Measurements from ENCODE around the gene BSN. TPM values are rescaled to one million over a fixed set of nuclear protein-coding genes. Genes with fewer than 3 reads are reported as not detected.

The BSN gene
- total RNA-seq, 4 donors from 2014 or later, result 0.04 to 0.59 (median 0.15) TPM

DNA sequence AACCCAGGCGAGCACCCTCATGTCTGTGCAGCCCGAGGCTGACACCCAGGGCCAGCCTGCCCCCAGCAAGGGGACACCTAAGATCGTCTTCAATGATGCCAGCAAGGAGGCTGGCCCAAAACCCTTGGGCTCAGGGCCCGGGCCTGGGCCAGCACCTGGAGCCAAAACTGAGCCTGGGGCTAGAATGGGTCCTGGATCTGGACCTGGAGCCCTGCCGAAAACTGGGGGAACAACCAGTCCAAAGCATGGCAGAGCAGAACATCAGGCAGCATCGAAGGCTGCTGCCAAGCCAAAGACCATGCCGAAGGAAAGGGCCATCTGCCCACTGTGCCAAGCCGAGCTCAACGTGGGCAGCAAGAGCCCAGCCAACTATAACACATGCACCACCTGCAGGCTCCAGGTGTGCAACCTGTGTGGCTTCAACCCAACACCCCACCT, 88.5 kb downstream of the BSN start:
- no peaks in the 10 kb centered on the region for H3K9me3 ChIP-seq
- H3K27me3 ChIP-seq, result no peaks in the 10 kb centered on the region
- no peak overlapping the region for H3K27ac ChIP-seq
- no peaks in the 10 kb centered on the region for H3K36me3 ChIP-seq
- peaks cover 6% of the 10 kb centered on the region for H3K4me1 ChIP-seq
- H3K4me3 ChIP-seq, result no peak overlapping the region
- 86% methylated on average over 7 of the region's 9 CpGs for WGBS
- no peak for TF ChIP-seq POLR2AphosphoS5 (IDR thresholded peaks at IDR 0.05)
- DNase-seq (ENCODE audit: low spot score in 2 of 2), result no peak

GRCh38 chr3:49644684-49645083, 90.4 kb downstream of the BSN start:
- Histone ChIP-seq H3K4me1 (no peaks in the 10 kb centered on the region), H3K9me3 (no peaks in the 10 kb centered on the region), H3K27ac (no peak overlapping the region), H3K36me3 (no peaks in the 10 kb centered on the region), H3K4me3 (no peak overlapping the region), H3K27me3 (no peaks in the 10 kb centered on the region)
- WGBS, result 77% methylated on average over 8 of the region's 8 CpGs
- TF ChIP-seq POLR2AphosphoS5 (IDR thresholded peaks at IDR 0.05) (no peak), EP300 (IDR thresholded peaks at IDR 0.05) (no peak), POLR2A (IDR thresholded peaks at IDR 0.05) (no peak), CTCF (IDR thresholded peaks at IDR 0.05) (no peak)
- no peak for DNase-seq (ENCODE audit: low spot score in 2 of 2)

DNA sequence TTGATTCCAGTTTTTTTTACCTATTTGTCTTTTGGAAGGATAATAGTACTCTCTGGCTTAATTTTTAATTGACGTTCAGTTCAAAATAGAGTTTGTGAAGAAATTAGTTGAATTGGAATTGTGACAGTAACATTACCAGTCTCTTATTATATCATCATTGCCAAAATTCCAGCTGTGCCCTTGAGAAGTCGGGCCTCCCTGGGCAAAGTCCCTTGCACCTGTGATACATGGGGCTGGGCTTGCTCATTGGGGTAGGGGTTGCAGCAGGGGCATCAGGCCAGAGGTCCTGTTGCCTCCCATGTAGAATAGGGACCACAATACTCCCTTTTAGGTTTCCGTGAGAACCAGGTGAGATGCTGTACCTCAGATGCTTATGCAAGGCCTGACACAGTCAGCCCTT, 92.0 kb downstream of the BSN start:
- 73% methylated on average over 3 of the region's 3 CpGs for WGBS
- no peaks in the 10 kb centered on the region for H3K9me3 ChIP-seq
- TF ChIP-seq CTCF (IDR thresholded peaks at IDR 0.05) (no peak), EP300 (IDR thresholded peaks at IDR 0.05) (no peak), POLR2AphosphoS5 (IDR thresholded peaks at IDR 0.05) (no peak), POLR2A (IDR thresholded peaks at IDR 0.05) (no peak)
- DNase-seq (ENCODE audit: low spot score in 2 of 2), result no peak
- no peak overlapping the region for H3K4me3 ChIP-seq
- no peak overlapping the region for H3K27ac ChIP-seq
- H3K4me1 ChIP-seq, result no peaks in the 10 kb centered on the region
- no peaks in the 10 kb centered on the region for H3K36me3 ChIP-seq
- H3K27me3 ChIP-seq, result no peaks in the 10 kb centered on the region

DNA sequence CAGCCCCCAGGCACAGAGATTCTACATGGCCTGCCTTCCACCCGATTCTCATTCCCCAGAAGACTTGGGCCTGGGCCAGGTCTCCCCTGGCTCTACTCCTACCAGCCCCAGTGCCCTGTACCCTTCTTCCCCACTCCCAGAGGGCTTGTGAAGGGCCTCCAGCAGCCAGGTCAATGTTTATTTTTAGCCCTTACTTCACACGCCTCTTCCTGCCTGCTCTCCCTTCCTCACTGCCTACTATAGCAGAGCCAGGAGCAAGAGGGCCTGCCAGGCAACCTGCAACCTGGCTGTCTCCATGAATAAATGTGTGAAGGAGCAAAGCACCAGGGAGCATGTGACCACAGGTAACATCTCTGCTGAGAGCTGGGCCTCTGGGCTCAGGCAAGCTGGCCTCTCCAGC, 93.5 kb downstream of the BSN start:
- Histone ChIP-seq H3K36me3 (no peaks in the 10 kb centered on the region), H3K27me3 (no peaks in the 10 kb centered on the region), H3K27ac (no peak overlapping the region), H3K9me3 (no peaks in the 10 kb centered on the region), H3K4me1 (no peaks in the 10 kb centered on the region), H3K4me3 (no peak overlapping the region)
- TF ChIP-seq EP300 (IDR thresholded peaks at IDR 0.05) (no peak), POLR2A (IDR thresholded peaks at IDR 0.05) (no peak), POLR2AphosphoS5 (IDR thresholded peaks at IDR 0.05) (no peak), CTCF (IDR thresholded peaks at IDR 0.05) (no peak)
- WGBS, result 49% methylated on average over 2 of the region's 2 CpGs
- DNase-seq (ENCODE audit: low spot score in 2 of 2), result no peak

- Histone ChIP-seq H3K27ac (no peak overlapping the region), H3K36me3 (no peaks in the 10 kb centered on the region), H3K4me3 (no peak overlapping the region), H3K4me1 (no peaks in the 10 kb centered on the region), H3K27me3 (no peaks in the 10 kb centered on the region), H3K9me3 (no peaks in the 10 kb centered on the region)
- no peak for TF ChIP-seq POLR2A (IDR thresholded peaks at IDR 0.05)
- no peak for TF ChIP-seq EP300 (IDR thresholded peaks at IDR 0.05)
- no peak for TF ChIP-seq CTCF (IDR thresholded peaks at IDR 0.05)
- no peak for TF ChIP-seq POLR2AphosphoS5 (IDR thresholded peaks at IDR 0.05)
- no peak for DNase-seq (ENCODE audit: low spot score in 2 of 2)
- WGBS, result 78% methylated on average over 2 of the region's 3 CpGs
These were observed 94.2 kb downstream of the BSN start for GRCh38 chr3:49648354-49649019.

DNA sequence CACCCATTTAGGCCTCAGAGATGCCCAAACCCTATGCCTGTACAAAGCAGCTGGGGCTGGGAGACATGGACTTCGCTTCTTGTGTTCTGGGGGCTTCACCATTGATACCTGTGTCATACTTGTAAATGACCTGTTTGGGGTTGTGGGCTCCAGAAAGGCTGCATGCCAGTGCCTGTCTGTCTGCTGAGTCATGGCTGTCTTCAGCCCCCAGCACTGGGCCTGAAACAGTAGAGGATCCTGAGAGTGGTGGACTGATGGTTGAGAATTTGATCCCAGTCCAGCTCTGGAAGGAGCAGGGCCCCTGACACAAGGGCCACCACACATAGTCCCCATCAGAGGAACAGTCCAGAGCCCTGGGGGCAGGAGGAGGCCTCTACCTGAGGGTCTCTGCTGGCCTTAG, 95.3 kb downstream of the BSN start:
- no peaks in the 10 kb centered on the region for H3K36me3 ChIP-seq
- no peak overlapping the region for H3K4me3 ChIP-seq
- TF ChIP-seq POLR2AphosphoS5 (IDR thresholded peaks at IDR 0.05) (no peak), CTCF (IDR thresholded peaks at IDR 0.05) (no peak), EP300 (IDR thresholded peaks at IDR 0.05) (no peak), POLR2A (IDR thresholded peaks at IDR 0.05) (no peak)
- H3K27ac ChIP-seq, result no peak overlapping the region
- DNase-seq (ENCODE audit: low spot score in 2 of 2), result no peak
- H3K27me3 ChIP-seq, result no peaks in the 10 kb centered on the region
- WGBS, result no CpG with 5 or more reads among the region's 1 CpG
- no peaks in the 10 kb centered on the region for H3K4me1 ChIP-seq
- no peaks in the 10 kb centered on the region for H3K9me3 ChIP-seq

Data from suprapubic skin (tissue), 4 donors.